Tibial nerve (tissue), 4 donors: ENCODE results near the gene SEC23A.

Source experiments
- EP300 ChIP-seq, 2 donors: sonication (generic); formaldehyde crosslinking; IDR thresholded peaks; one replicate each; pipeline ENCODE4 v1.6.1; 2017; ENCODE audit warnings: antibody characterized with exemption in 2 of 2, mild to moderate bottlenecking in 1 of 2
- POLR2A ChIP-seq, 2 donors: fragments of 450-650 bp; IDR thresholded peaks; one replicate each; pipeline ENCODE4 v1.6.1; 2017; ENCODE audit warnings: antibody characterized with exemption in 2 of 2, mild to moderate bottlenecking in 2 of 2, moderate library complexity in 2 of 2
- TF ChIP-seq, protein P1 (sequence below), 5 experiments: fragments of 200-600 bp in 3 of 5; fragments of 450-650 bp in 2 of 5; sonication (generic) in 3 of 5; IDR thresholded peaks; one replicate each; pipeline ENCODE4 v1.5.1; 2016 to 2019; ENCODE audit warnings: antibody characterized with exemption in 5 of 5, mild to moderate bottlenecking in 3 of 5, moderate library complexity in 2 of 5

DNA sequence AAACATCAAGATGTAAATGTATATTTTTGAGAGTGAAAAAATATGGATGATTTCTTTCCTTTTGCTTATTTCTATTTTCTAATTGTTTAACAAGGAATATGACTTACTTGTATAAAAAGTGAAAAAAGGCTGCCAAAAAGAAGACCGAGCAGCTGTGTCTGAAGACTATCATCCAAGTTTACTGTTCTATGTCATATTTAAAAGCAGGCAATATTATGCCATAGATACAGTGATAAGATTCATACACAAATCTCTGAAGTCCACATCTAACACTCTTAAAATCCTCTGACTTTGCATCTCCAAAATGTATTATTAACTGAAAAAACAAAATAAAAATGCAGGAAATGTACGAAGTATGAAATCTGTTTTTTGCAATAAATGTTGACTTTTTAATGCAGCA is 109.1 kb downstream of the SEC23A start:
- TF ChIP-seq, protein P1, sequence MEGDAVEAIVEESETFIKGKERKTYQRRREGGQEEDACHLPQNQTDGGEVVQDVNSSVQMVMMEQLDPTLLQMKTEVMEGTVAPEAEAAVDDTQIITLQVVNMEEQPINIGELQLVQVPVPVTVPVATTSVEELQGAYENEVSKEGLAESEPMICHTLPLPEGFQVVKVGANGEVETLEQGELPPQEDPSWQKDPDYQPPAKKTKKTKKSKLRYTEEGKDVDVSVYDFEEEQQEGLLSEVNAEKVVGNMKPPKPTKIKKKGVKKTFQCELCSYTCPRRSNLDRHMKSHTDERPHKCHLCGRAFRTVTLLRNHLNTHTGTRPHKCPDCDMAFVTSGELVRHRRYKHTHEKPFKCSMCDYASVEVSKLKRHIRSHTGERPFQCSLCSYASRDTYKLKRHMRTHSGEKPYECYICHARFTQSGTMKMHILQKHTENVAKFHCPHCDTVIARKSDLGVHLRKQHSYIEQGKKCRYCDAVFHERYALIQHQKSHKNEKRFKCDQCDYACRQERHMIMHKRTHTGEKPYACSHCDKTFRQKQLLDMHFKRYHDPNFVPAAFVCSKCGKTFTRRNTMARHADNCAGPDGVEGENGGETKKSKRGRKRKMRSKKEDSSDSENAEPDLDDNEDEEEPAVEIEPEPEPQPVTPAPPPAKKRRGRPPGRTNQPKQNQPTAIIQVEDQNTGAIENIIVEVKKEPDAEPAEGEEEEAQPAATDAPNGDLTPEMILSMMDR (IDR thresholded peaks at IDR 0.05) = no peak
- TF ChIP-seq EP300 (IDR thresholded peaks at IDR 0.05) (no peak), POLR2A (IDR thresholded peaks at IDR 0.05) (no peak)
